ENCODE measurements around the gene TDRD1.
A peak's percentile ranks its signal among the peaks of the same experiment; 100 is the strongest.

TDRD1 gene

GRCh38 chr10:114242235-114242634 lies 63.1 kb downstream of the TDRD1 start:
- no peak for DNase-seq

- no peak for DNase-seq
These were observed 64.5 kb downstream of the TDRD1 start for GRCh38 chr10:114243661-114244060.

GRCh38 chr10:114244126-114244525 lies 65.0 kb downstream of the TDRD1 start:
- DNase-seq: no peak

- no peak for DNase-seq
These were observed 66.1 kb downstream of the TDRD1 start for GRCh38 chr10:114245121-114245791.

- DNase-seq: no peak
These were observed 67.6 kb downstream of the TDRD1 start for GRCh38 chr10:114246679-114247305.

GRCh38 chr10:114250236-114250635 lies 71.1 kb downstream of the TDRD1 start:
- no peak for DNase-seq

GRCh38 chr10:114250716-114251115 lies 71.6 kb downstream of the TDRD1 start:
- no peak for DNase-seq

GRCh38 chr10:114252092-114252491 lies 72.9 kb downstream of the TDRD1 start:
- no peak for DNase-seq

- no peak for DNase-seq
These were observed 73.7 kb downstream of the TDRD1 start for GRCh38 chr10:114252883-114253282.

GRCh38 chr10:114255227-114255626 lies 76.1 kb downstream of the TDRD1 start:
- no peak for DNase-seq

- no peak for DNase-seq
These were observed 77.0 kb downstream of the TDRD1 start for GRCh38 chr10:114256008-114256765.

- no peak for DNase-seq
These were observed 77.7 kb downstream of the TDRD1 start for GRCh38 chr10:114256822-114257221.

- no peak for DNase-seq
These were observed 78.3 kb downstream of the TDRD1 start for GRCh38 chr10:114257498-114257897.

- DNase-seq: peak in 1 of 2 experiments; percentile 23
These were observed 79.2 kb downstream of the TDRD1 start for GRCh38 chr10:114258274-114258840.

- DNase-seq: no peak
These were observed 80.7 kb downstream of the TDRD1 start for GRCh38 chr10:114259824-114260223.

- DNase-seq: no peak
These were observed 81.2 kb downstream of the TDRD1 start for GRCh38 chr10:114260366-114260765.

GRCh38 chr10:114261076-114261475 lies 81.9 kb downstream of the TDRD1 start:
- DNase-seq: no peak

- no peak for DNase-seq
These were observed 83.3 kb downstream of the TDRD1 start for GRCh38 chr10:114262496-114262895.

GRCh38 chr10:114265392-114266053 lies 86.4 kb downstream of the TDRD1 start:
- DNase-seq: no peak

- DNase-seq: peak; percentile 67 to 87
These were observed 87.4 kb downstream of the TDRD1 start for GRCh38 chr10:114266521-114266920.

GRCh38 chr10:114271075-114271778 lies 92.1 kb downstream of the TDRD1 start:
- DNase-seq: no peak

- DNase-seq: no peak
These were observed 92.6 kb downstream of the TDRD1 start for GRCh38 chr10:114271779-114272167.
